GM21381 (cell line): ENCODE results near the gene ANGPTL4.
"Not testable (repeated sequence)": the region's sequence is repeated elsewhere in the genome, so short reads cannot be mapped to it uniquely, and the experiment has no call there.

ENCODE experiments used
- ATAC-seq: cut with Tn5 transposase; IDR thresholded peaks from one replicate; pipeline ENCODE4 v1.9.1; 2021; ENCODE audit warnings: mild to moderate bottlenecking, moderate library complexity; ENCODE audit not compliant: unreplicated experiment

ANGPTL4 gene

GRCh38 chr19:8361921-8362793 is 1.8 kb upstream of the ANGPTL4 start:
- no peak for ATAC-seq

GRCh38 chr19:8366121-8366581 is 2.2 kb downstream of the ANGPTL4 start:
- no peak for ATAC-seq

GRCh38 chr19:8366961-8367326 is 3.0 kb downstream of the ANGPTL4 start:
- ATAC-seq, result no peak

GRCh38 chr19:8367327-8368001 is 3.5 kb downstream of the ANGPTL4 start:
- ATAC-seq, result no peak

- no peak for ATAC-seq
Measured at GRCh38 chr19:8370176-8371010, 6.4 kb downstream of the ANGPTL4 start.

- no peak for ATAC-seq
Measured at GRCh38 chr19:8371011-8371804, 7.3 kb downstream of the ANGPTL4 start.

GRCh38 chr19:8373867-8374813 is 10.2 kb downstream of the ANGPTL4 start:
- ATAC-seq, result no peak

- not testable (repeated sequence) for ATAC-seq
Measured at GRCh38 chr19:8375766-8376165, 11.8 kb downstream of the ANGPTL4 start.

GRCh38 chr19:8376373-8376974 is 12.5 kb downstream of the ANGPTL4 start:
- not testable (repeated sequence) for ATAC-seq

GRCh38 chr19:8377598-8377997 is 13.6 kb downstream of the ANGPTL4 start:
- ATAC-seq, result no peak

- ATAC-seq, result not testable (repeated sequence)
Measured at GRCh38 chr19:8379156-8379891, 15.4 kb downstream of the ANGPTL4 start.

GRCh38 chr19:8384569-8384968 is 20.6 kb downstream of the ANGPTL4 start:
- ATAC-seq, result not testable (repeated sequence)

- ATAC-seq, result not testable (repeated sequence)
Measured at GRCh38 chr19:8385103-8385502, 21.1 kb downstream of the ANGPTL4 start.

GRCh38 chr19:8385566-8385965 is 21.6 kb downstream of the ANGPTL4 start:
- ATAC-seq, result not testable (repeated sequence)

- ATAC-seq, result not testable (repeated sequence)
Measured at GRCh38 chr19:8386419-8386818, 22.5 kb downstream of the ANGPTL4 start.

GRCh38 chr19:8386990-8387389 is 23.0 kb downstream of the ANGPTL4 start:
- no peak for ATAC-seq

- no peak for ATAC-seq
Measured at GRCh38 chr19:8387688-8388611, 24.0 kb downstream of the ANGPTL4 start.
